ENCODE results near the gene NFKB1.

GRCh38 chr4:102600689-102601088 lies 99.5 kb downstream of the NFKB1 start:
- TF ChIP-seq CTCF (IDR thresholded peaks at IDR 0.05; ENCODE audit: low read length) (no peak), EZH2 (IDR thresholded peaks at IDR 0.05; ENCODE audit: borderline replicate concordance, low read length) (no peak)
